ENCODE measurements around the gene EXOC3. TPM values are rescaled to one million over a fixed set of nuclear protein-coding genes. Genes with fewer than 3 reads are reported as not detected.

EXOC3 gene
- total RNA-seq, 2 experiments from 2014 or later, result 68.2 to 71.2 TPM

DNA sequence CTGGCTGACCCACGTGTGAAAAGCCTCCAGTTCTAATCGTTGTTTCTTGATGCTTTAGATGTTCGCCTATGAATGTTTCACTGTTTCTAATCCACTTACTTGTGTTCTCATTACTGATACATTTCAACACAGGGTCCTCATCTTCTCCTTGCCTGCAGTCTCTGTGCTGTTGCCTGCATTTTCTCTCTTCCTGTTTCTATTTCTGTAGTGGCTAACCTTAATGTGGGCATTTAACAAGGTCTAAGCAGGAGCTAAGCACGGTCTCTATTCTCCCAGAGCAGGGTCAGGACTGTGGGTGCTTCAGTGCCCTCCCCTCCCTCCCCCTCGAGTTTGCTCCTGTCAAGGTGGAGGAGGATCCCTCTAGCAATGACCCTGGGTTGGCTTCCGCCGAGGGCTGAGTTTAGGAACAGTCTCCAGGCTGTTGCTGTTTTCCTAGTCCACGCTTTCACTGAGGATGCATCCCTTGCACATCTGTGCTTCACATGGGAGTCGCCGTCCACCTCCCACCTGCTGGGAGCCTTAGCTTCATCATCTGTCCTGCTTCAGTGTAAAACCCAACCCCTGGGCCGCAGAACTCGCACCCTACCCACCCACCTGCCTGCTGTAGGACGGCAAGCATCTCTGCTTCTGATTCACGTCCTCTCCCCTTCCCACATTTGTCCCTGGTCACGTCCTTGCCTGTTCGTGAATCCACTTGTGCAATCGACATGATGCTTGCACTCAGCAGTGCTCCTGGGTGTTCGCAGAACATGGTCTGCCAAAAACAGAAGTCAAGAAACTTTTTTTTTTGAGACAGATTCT, 2.4 kb upstream of the EXOC3 start:
- H3K27me3 Mint-ChIP-seq, result no peaks in the 10 kb centered on the region
- no peak overlapping the region for H3K27ac Mint-ChIP-seq
- no peak for ATAC-seq
- no peak for DNase-seq
- no peaks in the 10 kb centered on the region for H3K9me3 Mint-ChIP-seq (ENCODE audit: low read depth)
- H3K36me3 Mint-ChIP-seq, result no peaks in the 10 kb centered on the region
- CTCF ChIA-PET, result interaction anchor here (0.8 to 1.8 kb wide), 3 partner anchors 10 to 123 kb away, joined by 3 to 7 read pairs (median 3); no protein-coding TSS in a partner anchor
- no peak overlapping the region for H3K4me3 Mint-ChIP-seq
- H3K4me1 Mint-ChIP-seq, result peaks cover 33% of the 10 kb centered on the region

DNA sequence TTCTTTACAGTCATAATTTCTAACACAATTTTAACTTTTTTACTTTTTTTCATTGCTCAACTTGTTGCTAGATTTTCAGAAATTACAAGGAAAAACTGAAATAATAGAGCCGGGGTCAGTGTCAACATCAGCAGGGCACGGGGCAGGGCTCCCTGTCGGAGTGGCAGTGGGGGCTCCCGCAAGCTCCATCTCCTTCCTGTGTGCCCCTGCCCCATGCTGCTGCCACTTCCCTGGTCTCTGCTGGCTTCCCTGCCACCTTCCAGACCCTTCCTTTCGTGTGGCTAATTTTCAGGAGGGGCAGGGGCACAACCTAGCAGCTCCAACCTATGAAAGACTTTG, 1.0 kb upstream of the EXOC3 start:
- CTCF ChIA-PET, result interaction anchor here (0.5 to 1.2 kb wide), 2 partner anchors 11 to 114 kb away, joined by 3 to 5 read pairs; no protein-coding TSS in a partner anchor
- H3K4me1 Mint-ChIP-seq, result peaks cover 40% of the 10 kb centered on the region

DNA sequence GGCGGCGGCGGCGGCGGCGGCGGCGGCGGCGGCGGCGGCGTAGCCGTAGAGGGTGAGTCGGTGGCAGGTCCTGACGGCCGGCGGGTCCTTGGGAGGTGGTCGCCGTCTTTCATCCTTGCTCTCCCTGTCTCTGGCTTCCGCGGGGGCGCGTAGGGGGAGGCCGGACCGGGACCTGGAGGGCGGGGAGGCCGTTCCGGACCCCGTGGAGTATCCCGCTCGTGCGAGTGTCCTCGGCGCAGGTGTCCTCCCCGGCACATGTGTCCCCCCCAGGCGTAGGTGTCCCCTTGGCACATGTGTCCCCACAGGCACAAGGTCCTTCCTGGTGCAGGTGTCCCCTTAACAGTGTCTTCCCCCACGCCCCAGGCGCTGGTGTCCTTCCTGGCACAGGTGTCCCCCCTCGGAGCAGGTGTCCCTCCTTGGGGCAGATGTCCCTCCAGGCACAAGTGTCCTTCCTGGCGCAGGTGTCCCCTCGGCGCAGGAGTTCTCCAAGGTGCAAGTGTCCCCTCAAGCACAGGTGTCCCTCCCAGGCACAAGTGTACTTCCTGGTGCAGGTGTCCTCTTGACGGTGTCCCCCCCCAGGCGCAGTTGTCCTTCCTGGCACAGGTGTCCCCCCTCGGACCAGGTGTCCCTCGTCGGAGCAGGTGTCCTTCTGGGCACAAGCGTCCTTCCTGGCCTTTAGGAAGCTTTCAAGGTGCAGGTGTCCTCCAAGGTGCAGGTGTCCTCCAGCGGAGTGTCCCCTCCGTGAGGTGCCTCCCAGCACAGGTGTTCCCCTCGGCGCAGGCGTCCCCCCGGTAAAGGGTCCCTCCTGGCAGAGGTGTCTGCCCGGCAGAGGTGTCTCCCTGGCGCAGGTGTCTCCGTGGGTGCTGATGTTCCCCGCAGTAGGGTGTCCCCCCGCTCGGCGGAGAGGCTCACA, 519 bp downstream of the EXOC3 start:
- H3K9me3 Mint-ChIP-seq (ENCODE audit: low read depth), result no peaks in the 10 kb centered on the region

More for the DNA sequence above, 1.0 kb upstream of the EXOC3 start:
- ATAC-seq (no peak), DNase-seq (no peak)
- no peaks in the 10 kb centered on the region for H3K27me3 Mint-ChIP-seq
- no peaks in the 10 kb centered on the region for H3K9me3 Mint-ChIP-seq (ENCODE audit: low read depth)
- H3K36me3 Mint-ChIP-seq, result peaks cover 7% of the 10 kb centered on the region
- H3K27ac Mint-ChIP-seq, result peak overlapping the region; percentile 95
- H3K4me3 Mint-ChIP-seq, result peak overlapping the region; percentile 92

DNA sequence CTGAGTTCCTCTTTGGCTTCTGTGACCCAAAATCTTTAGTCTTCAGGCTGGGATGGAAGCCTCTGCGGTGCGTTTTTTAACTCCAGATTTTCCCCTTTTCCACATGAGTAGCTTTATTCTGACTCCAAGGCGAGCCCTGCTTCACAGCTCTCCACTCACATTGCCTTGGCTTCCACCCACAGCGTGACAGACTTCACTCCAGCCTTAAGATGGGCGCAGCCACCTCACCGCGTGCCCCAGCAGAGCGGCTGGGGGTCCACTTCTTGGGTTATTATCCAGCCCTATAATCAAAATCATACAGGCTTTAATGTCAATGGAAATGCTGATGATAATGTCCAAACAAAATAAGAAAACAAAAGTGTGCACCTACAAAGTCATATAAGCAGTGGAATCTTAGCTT, 1.2 kb downstream of the EXOC3 start:
- CTCF ChIA-PET, result interaction anchor here (2.3 kb wide), 1 partner anchor 127 kb away, joined by 6 read pairs; no protein-coding TSS in a partner anchor
- Mint-ChIP-seq H3K36me3 (peaks cover 27% of the 10 kb centered on the region), H3K4me1 (peaks cover 43% of the 10 kb centered on the region), H3K4me3 (peak overlapping the region; percentile 92), H3K27ac (peak overlapping the region; percentile 75), H3K27me3 (no peaks in the 10 kb centered on the region), H3K9me3 (ENCODE audit: low read depth) (no peaks in the 10 kb centered on the region)
- ATAC-seq, result no peak
- DNase-seq, result no peak

More for the DNA sequence above, 519 bp downstream of the EXOC3 start:
- DNase-seq, result peak; percentile 66
- H3K36me3 Mint-ChIP-seq, result peaks cover 19% of the 10 kb centered on the region
- H3K4me3 Mint-ChIP-seq, result peak overlapping the region; percentile 92
- peak overlapping the region; percentile 75 for H3K27ac Mint-ChIP-seq
- peak; percentile 48 for ATAC-seq
- CTCF ChIA-PET, result interaction anchor here (0.7 to 2.3 kb wide), 2 partner anchors 121 to 127 kb away, joined by 3 to 6 read pairs; no protein-coding TSS in a partner anchor
- H3K4me1 Mint-ChIP-seq, result peaks cover 43% of the 10 kb centered on the region
- no peaks in the 10 kb centered on the region for H3K27me3 Mint-ChIP-seq

DNA sequence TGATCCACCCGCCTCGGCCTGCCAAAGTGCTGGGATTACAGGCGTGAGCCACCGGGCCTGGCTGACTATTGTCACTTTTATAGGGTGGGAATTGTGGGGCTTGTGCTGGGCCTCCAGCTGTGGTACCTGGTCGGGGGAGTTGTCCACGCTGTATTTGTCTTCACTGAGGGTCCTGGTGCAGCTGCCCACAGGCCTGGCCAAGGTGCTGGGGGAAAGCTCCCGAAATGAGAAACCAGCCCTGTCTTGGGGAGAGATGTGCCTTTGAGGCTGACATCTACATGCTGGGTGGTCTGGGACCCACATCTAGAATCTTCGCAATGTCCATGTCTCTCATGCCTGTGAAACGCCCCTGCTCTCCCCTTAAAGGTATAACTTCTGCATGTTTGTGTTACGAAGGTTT, 2.6 kb downstream of the EXOC3 start:
- peaks cover 38% of the 10 kb centered on the region for H3K36me3 Mint-ChIP-seq
- ATAC-seq (no peak), DNase-seq (no peak)
- no peaks in the 10 kb centered on the region for H3K27me3 Mint-ChIP-seq
- no peaks in the 10 kb centered on the region for H3K9me3 Mint-ChIP-seq (ENCODE audit: low read depth)
- peaks cover 40% of the 10 kb centered on the region for H3K4me1 Mint-ChIP-seq
- H3K27ac Mint-ChIP-seq, result no peak overlapping the region
- no peak overlapping the region for H3K4me3 Mint-ChIP-seq
- CTCF ChIA-PET, result interaction anchor here (1.3 to 2.3 kb wide), 8 partner anchors 8 to 199 kb away, joined by 4 to 28 read pairs (median 6); no protein-coding TSS in a partner anchor

DNA sequence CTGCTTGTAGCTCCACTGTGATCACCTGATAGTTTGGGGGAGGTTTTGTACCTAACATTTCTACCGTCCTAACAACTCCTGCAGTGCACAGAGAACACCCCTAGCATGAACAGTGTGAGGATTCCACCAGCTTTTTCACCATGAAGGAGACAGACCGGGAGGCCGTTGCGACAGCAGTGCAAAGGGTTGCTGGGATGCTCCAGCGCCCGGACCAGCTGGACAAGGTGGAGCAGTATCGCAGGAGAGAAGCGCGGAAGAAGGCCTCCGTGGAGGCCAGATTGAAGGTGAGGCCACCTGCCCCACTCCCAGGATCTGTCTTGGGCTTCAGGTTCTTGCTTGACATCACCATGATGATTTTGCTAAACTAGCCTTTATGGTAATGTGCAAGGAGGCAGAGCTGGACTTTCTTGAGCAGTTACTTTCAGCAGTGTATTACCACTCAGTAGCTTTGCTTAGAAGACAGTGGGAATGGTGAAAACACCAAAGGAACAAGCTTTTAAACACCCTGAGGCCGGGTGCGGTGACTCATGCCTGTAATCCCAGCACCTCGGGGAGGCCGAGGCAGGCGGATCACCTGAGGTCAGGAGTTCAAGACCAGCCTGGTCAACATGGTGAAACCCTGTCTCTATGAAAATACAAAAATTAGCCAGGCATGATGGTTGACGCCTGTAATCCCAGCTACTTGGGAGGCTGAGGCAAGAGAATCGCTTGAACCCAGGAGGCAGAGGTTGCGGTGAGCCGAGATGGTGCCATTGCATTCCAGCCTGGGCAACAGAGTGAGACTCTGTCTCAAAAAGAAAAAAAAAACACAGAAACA, 3.3 kb downstream of the EXOC3 start:
- H3K9me3 Mint-ChIP-seq (ENCODE audit: low read depth), result no peaks in the 10 kb centered on the region
- DNase-seq, result no peak
- peaks cover 35% of the 10 kb centered on the region for H3K4me1 Mint-ChIP-seq
- CTCF ChIA-PET, result interaction anchor here (0.6 to 2.3 kb wide), 27 partner anchors 8 to 456 kb away, joined by 3 to 28 read pairs (median 4); partner anchors contain the start of genes AHRR, BRD9 and TRIP13
- H3K4me3 Mint-ChIP-seq, result no peak overlapping the region
- no peak for ATAC-seq
- peaks cover 44% of the 10 kb centered on the region for H3K36me3 Mint-ChIP-seq
- peak overlapping the region; percentile 5 for H3K27ac Mint-ChIP-seq
- no peaks in the 10 kb centered on the region for H3K27me3 Mint-ChIP-seq

DNA sequence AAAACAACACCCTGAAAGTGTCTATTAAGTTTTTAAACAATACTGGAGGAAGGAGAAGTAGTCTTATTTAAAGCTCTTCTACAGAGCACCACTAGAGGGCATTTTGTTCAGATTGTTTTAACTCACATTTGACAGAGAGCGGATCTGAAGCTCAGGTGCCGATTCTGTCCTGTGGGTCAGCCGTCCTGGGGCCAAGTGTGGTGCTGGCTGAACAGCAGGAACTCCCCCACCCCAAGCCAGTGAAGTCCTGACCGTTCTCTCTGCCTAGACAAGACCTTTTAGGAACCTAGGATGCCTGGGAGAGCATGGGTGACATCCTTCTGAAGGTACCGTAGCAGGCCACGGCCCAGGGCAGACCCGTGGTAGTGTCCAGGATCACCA, 3.9 kb downstream of the EXOC3 start:
- H3K36me3 Mint-ChIP-seq, result peaks cover 50% of the 10 kb centered on the region
- CTCF ChIA-PET, result interaction anchor here (0.6 to 2.2 kb wide), 27 partner anchors 10 to 456 kb away, joined by 3 to 28 read pairs (median 4); partner anchors contain the start of genes AHRR, BRD9 and TRIP13
- peaks cover 5% of the 10 kb centered on the region for H3K9me3 Mint-ChIP-seq (ENCODE audit: low read depth)
- no peak overlapping the region for H3K27ac Mint-ChIP-seq
- ATAC-seq (no peak), DNase-seq (no peak)
- H3K4me1 Mint-ChIP-seq, result peaks cover 34% of the 10 kb centered on the region
- H3K4me3 Mint-ChIP-seq, result no peak overlapping the region
- no peaks in the 10 kb centered on the region for H3K27me3 Mint-ChIP-seq

DNA sequence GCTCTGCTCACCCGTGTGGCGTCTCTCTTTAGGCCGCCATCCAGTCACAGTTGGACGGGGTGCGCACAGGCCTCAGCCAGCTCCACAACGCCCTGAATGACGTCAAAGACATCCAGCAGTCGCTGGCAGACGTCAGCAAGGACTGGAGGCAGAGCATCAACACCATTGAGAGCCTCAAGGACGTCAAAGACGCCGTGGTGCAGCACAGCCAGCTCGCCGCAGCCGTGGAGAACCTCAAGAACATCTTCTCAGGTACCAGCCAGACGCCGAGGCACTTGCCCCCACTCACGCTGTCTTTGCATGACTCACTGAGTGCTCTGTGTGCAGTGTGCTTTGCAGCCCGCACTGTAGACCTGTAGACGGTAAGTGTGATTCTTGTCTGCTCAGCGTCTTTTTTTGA, 4.5 kb downstream of the EXOC3 start:
- Mint-ChIP-seq H3K27ac (no peak overlapping the region), H3K4me1 (peaks cover 35% of the 10 kb centered on the region), H3K9me3 (ENCODE audit: low read depth) (peaks cover 11% of the 10 kb centered on the region), H3K27me3 (no peaks in the 10 kb centered on the region), H3K4me3 (no peak overlapping the region), H3K36me3 (peaks cover 56% of the 10 kb centered on the region)
- ATAC-seq (no peak), DNase-seq (no peak)
- CTCF ChIA-PET, result interaction anchor here (0.6 to 2.2 kb wide), 18 partner anchors 10 to 455 kb away, joined by 3 to 28 read pairs (median 4); no protein-coding TSS in a partner anchor

DNA sequence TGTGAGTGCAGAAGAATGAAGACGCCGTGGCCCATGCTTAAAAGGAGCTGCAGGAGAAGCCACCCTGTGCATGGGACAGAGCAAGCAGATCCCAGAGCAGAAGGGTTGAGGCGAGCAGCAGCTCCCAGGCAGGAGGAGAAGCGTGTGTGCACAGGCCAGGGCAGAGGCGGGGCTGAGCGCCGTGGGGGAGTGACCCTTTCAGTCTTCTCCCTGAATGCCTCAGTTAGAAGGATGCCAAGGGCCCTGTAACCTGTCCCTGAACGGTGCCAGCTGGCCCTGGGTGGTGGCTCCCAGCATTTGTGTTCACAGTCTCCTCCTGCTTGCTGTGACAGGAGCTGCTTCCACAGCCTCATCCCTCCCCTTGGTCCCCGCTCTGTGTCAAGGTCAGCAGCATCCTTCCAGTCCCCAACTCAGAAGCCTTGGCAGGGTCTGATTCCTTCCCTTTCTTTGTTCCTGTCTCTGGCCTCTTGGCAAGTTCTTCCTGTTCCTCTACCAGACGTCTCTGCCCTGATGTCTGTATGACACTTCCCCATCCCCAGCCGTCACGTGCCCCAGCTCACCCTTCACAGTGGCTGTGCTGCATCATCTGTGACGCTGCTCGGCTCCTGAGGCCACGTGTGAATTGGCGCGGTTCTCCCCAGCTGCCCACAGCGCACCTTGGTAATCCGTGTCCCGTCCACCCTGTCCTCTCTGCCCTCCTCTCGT, 5.2 kb downstream of the EXOC3 start:
- DNase-seq, result no peak
- peaks cover 63% of the 10 kb centered on the region for H3K36me3 Mint-ChIP-seq
- no peaks in the 10 kb centered on the region for H3K27me3 Mint-ChIP-seq
- no peak for ATAC-seq
- peaks cover 40% of the 10 kb centered on the region for H3K4me1 Mint-ChIP-seq
- H3K4me3 Mint-ChIP-seq, result no peak overlapping the region
- peaks cover 13% of the 10 kb centered on the region for H3K9me3 Mint-ChIP-seq (ENCODE audit: low read depth)
- H3K27ac Mint-ChIP-seq, result no peak overlapping the region
- CTCF ChIA-PET, result interaction anchor here (0.6 to 1.8 kb wide), 3 partner anchors 131 to 172 kb away, joined by 3 to 4 read pairs (median 3); no protein-coding TSS in a partner anchor

DNA sequence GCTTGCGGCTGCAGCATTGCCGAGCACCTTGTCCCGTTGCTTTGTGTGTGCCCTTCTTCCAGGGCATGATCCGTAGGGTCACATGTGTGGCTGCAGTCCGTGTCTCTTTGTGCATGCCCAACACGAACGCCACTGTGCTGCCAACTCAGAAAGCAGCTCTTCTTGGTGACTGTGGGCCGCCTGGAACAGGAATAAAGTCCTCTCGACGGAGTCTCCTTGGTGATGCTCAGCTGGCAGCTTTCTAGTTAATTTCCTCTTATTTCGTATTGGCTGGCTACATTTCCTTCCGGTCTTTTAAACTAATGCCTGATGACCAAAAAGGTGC, 5.8 kb downstream of the EXOC3 start:
- DNase-seq (no peak), ATAC-seq (no peak)
- Mint-ChIP-seq H3K36me3 (peaks cover 68% of the 10 kb centered on the region), H3K9me3 (ENCODE audit: low read depth) (peaks cover 13% of the 10 kb centered on the region), H3K4me1 (peaks cover 42% of the 10 kb centered on the region), H3K4me3 (no peak overlapping the region), H3K27ac (no peak overlapping the region), H3K27me3 (no peaks in the 10 kb centered on the region)
- CTCF ChIA-PET, result interaction anchor here (0.9 kb wide), 1 partner anchor 132 kb away, joined by 3 read pairs; no protein-coding TSS in a partner anchor

DNA sequence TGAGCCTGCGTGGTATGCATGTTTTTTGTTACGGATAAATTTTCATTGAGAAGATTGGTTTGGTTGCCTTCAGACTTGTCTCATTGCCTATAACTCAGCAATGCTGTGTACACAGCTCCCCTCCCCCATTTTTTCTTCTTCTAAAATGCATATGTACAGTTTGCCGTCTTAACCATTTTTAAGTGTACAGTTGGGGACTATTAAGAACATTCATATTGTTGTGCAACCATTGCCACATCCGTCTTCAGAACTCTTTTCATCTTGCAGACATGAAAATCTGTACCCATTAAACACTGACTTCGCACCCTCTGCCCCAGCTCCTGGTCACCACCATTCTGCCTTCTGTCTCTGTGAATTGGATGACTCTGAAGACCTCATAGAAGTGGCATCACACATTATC, 6.2 kb downstream of the EXOC3 start:
- ATAC-seq, result no peak
- CTCF ChIA-PET, result interaction anchor here (0.9 kb wide), 1 partner anchor 132 kb away, joined by 3 read pairs; no protein-coding TSS in a partner anchor
- Mint-ChIP-seq H3K27ac (no peak overlapping the region), H3K4me3 (no peak overlapping the region), H3K36me3 (peaks cover 71% of the 10 kb centered on the region), H3K9me3 (ENCODE audit: low read depth) (peaks cover 13% of the 10 kb centered on the region), H3K4me1 (peaks cover 43% of the 10 kb centered on the region), H3K27me3 (no peaks in the 10 kb centered on the region)
- DNase-seq, result no peak

Measured in activated CD8-positive, alpha-beta memory T cell treated with anti-CD3 and anti-CD28 coated beads, Interleukin-2, amount 10 ng/mL, durations not matched to agents 7 days and 5 days (primary cell).